CD4-positive, alpha-beta T cell (primary cell): ENCODE measurements around the gene RNU6-1. TPM values are rescaled to one million over a fixed set of nuclear protein-coding genes. Genes with fewer than 3 reads are reported as not detected.

Experiments used
- ATAC-seq: fragments of 200-7000 bp; cut with Tn5 transposase; one replicate; pipeline ENCODE4 v1.10.0; 2022; ENCODE audit warnings: mild to moderate bottlenecking; ENCODE audit not compliant: poor library complexity
- CTCF ChIA-PET: fragments of 350-600 bp; sonication (Branson Sonifier 250); formaldehyde crosslinking; loops from one replicate; lab custom pipeline; 2021; ENCODE audit warnings: antibody characterized with exemption, inconsistent platforms; lab: Charles Lee
- POLR2A ChIA-PET: fragments of 350-600 bp; sonication (Branson Sonifier 250); formaldehyde crosslinking; loops from one replicate; lab custom pipeline; 2021; ENCODE audit warnings: antibody characterized with exemption, inconsistent platforms; lab: Charles Lee
- DNase-seq, 14 experiments: peaks; one replicate each; pipeline ENCODE4 v3.0.0-alpha.2; 2013 to 2020; ENCODE audit warnings: mixed read lengths in 2 of 14
- H3K27ac ChIP-seq, 2 donors: one replicate each; pipeline versions ENCODE4 v1.5.1 to v1.7.0; 2013; ENCODE audit warnings: low read length in 2 of 2, low read depth in 1 of 2, mild to moderate bottlenecking in 1 of 2
- H3K27me3 ChIP-seq, 2 experiments: 1 replicate in 1 of 2; 2 replicates in 1 of 2; pipeline versions ENCODE4 v1.6.1 to v1.7.0; 2013; ENCODE audit warnings: low read length in 2 of 2, control low read depth in 1 of 2, mild to moderate bottlenecking in 1 of 2, moderate library complexity in 1 of 2; ENCODE audit not compliant: insufficient read depth in 2 of 2, control insufficient read depth in 1 of 2
- H3K36me3 ChIP-seq: one replicate; pipeline ENCODE4 v1.6.1; 2013; ENCODE audit warnings: low read length, control low read depth; ENCODE audit not compliant: insufficient read depth
- H3K4me1 ChIP-seq: one replicate; pipeline ENCODE4 v1.6.1; 2013; ENCODE audit warnings: low read length, control low read depth; ENCODE audit not compliant: insufficient read depth
- H3K4me3 ChIP-seq: one replicate; pipeline ENCODE4 v1.5.1; 2013; ENCODE audit warnings: mild to moderate bottlenecking, low read length, moderate library complexity
- H3K9me3 ChIP-seq, 2 experiments: 1 replicate in 1 of 2; 2 replicates in 1 of 2; pipeline versions ENCODE4 v1.6.1 to v1.7.0; 2013; ENCODE audit warnings: low read length in 2 of 2, mild to moderate bottlenecking in 2 of 2, control low read depth in 1 of 2, moderate library complexity in 1 of 2; ENCODE audit not compliant: control insufficient read depth in 1 of 2, insufficient read depth in 1 of 2
- H3K27ac Mint-ChIP-seq: one replicate; pipeline ENCODE4 v1.8.0; 2020; ENCODE audit warnings: mixed read lengths
- H3K27me3 Mint-ChIP-seq: one replicate; pipeline ENCODE4 v1.8.0; 2021; ENCODE audit warnings: mixed read lengths
- H3K36me3 Mint-ChIP-seq: one replicate; pipeline ENCODE4 v1.8.0; 2021; ENCODE audit warnings: low read depth, mixed read lengths
- H3K4me1 Mint-ChIP-seq: one replicate; pipeline ENCODE4 v1.8.0; 2021; ENCODE audit warnings: low read depth, mixed read lengths
- H3K4me3 Mint-ChIP-seq: one replicate; pipeline ENCODE4 v1.8.0; 2020; ENCODE audit warnings: mild to moderate bottlenecking, mixed read lengths
- H3K9me3 Mint-ChIP-seq: one replicate; pipeline ENCODE4 v1.8.0; 2020; ENCODE audit warnings: mixed read lengths
- intact Hi-C, 2 experiments: fragments of 100-400 bp; cut with DNase I in 1 of 2; cut with micrococcal nuclease in 1 of 2; formaldehyde crosslinking; loops; one replicate each; pipeline versions ENCODE4 v1.15.1 to v1.9.0; 2023 to 2025; cut with DNase I, micrococcal nuclease
- total RNA-seq, 174 experiments: library from RNA in 2 of 174; stranded (reverse) in 2 of 174; gene quantifications; one replicate each; pipeline ENCODE4 v1.2.3 and lab custom pipeline; 2021 to 2026
- TF ChIP-seq, protein P1 (sequence below): fragments of 200-600 bp; IDR thresholded peaks from one replicate; pipeline ENCODE4 v1.8.0; 2022; ENCODE audit warnings: antibody characterized with exemption, mild to moderate bottlenecking

RNU6-1 gene
- total RNA-seq, 2 experiments from 2014 or later: not detected

DNA sequence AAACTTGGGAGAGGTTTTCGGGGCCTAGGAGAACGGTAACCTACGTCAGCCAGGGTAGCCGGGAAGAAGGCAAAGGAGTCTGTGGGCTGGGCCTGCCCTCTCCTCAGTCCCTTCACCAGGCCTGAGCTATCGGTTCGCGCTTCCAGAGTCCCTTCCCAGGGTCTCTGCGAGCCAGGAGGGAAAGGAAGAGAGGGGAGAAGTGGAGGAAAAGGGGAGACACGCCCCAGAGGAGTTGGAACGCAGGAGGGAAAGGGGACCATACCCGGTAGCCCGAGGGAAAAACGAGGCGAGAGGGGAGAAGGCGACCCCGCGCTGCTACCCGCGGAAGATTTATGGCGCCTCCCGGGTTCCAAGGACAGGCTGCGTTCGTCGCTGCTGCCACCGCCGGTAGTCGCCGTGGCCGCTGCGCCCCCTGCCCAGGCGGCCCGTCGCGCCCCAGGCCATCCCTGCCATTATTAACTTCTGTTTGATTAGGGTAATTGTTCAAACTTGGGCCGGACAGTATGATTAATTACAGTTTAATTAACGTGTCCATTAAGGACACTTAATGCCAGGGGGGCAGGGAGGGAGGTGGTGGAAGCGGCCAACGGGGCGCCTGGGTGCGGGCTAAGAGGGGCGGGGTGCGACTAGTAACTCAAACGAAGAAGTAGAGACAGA lies 17.9 kb downstream of the RNU6-1 start:
- Mint-ChIP-seq H3K9me3 (no peaks in the 10 kb centered on the region), H3K36me3 (no peaks in the 10 kb centered on the region), H3K4me3 (peak overlapping the region; percentile 74), H3K4me1 (peaks cover 56% of the 10 kb centered on the region), H3K27me3 (peaks cover 91% of the 10 kb centered on the region), H3K27ac (no peak overlapping the region)
- POLR2A ChIA-PET: interaction anchor here (1.3 kb wide), 1 partner anchor 37 kb away, joined by 6 read pairs; no protein-coding TSS in a partner anchor
- no peak overlapping the region for H3K27ac ChIP-seq
- no peaks in the 10 kb centered on the region for H3K36me3 ChIP-seq
- ATAC-seq: no peak
- DNase-seq: no peak
- H3K27me3 ChIP-seq: peaks cover 79 to 80% of the 10 kb centered on the region in 2 experiments
- CTCF ChIA-PET: no interaction called here
- intact Hi-C loops: no loop called here
- H3K9me3 ChIP-seq: peaks cover 0 to 59% of the 10 kb centered on the region in 2 experiments
- TF ChIP-seq, protein P1, sequence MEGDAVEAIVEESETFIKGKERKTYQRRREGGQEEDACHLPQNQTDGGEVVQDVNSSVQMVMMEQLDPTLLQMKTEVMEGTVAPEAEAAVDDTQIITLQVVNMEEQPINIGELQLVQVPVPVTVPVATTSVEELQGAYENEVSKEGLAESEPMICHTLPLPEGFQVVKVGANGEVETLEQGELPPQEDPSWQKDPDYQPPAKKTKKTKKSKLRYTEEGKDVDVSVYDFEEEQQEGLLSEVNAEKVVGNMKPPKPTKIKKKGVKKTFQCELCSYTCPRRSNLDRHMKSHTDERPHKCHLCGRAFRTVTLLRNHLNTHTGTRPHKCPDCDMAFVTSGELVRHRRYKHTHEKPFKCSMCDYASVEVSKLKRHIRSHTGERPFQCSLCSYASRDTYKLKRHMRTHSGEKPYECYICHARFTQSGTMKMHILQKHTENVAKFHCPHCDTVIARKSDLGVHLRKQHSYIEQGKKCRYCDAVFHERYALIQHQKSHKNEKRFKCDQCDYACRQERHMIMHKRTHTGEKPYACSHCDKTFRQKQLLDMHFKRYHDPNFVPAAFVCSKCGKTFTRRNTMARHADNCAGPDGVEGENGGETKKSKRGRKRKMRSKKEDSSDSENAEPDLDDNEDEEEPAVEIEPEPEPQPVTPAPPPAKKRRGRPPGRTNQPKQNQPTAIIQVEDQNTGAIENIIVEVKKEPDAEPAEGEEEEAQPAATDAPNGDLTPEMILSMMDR: no peak
- peaks cover 64% of the 10 kb centered on the region for H3K4me1 ChIP-seq
- no peak overlapping the region for H3K4me3 ChIP-seq

DNA sequence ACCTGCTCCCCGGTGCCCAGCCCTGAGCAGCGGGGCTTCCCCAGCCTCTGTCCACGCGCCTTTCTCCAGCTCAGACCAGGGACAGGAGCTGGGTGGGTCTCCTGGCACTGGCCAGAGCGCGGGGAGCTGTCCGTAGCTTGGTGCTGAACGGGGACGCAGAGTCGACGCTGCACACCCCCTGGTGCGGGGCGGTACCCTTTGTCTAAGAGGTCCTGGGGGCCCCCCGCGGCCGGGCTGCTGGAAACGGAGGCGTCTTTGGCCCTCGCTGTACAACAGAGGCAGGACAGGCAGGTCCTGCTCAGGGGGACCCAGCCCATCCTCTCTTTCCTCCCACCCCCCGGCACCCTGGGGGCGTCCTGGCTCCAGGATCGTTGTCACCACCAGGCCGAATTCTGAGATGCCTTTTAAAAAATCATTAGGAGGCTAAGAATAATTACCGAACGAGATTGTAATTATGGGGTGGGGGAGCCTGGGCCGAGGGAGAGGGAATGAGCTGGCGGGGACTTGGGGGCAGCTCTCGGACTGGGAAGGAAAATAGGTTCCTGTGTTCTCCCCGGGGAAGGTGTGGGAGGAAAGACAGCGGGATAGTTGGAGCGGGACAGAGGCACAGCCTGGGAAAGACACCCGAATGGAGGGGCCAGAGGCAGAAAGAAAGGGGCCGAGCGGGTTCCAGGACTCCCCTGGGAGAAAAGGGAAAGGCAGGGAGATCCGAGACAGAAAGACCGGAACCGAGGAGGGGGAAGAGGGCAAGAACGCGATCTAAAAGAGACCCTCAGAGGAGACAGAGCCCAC lies 18.7 kb downstream of the RNU6-1 start:
- Histone ChIP-seq H3K36me3 (no peaks in the 10 kb centered on the region), H3K9me3 (peaks cover 0 to 55% of the 10 kb centered on the region in 2 experiments), H3K4me1 (peaks cover 57% of the 10 kb centered on the region), H3K27me3 (peaks cover 72 to 79% of the 10 kb centered on the region in 2 experiments), H3K27ac (no peak overlapping the region), H3K4me3 (no peak overlapping the region)
- Mint-ChIP-seq H3K36me3 (no peaks in the 10 kb centered on the region), H3K4me1 (peaks cover 52% of the 10 kb centered on the region), H3K4me3 (peak overlapping the region; percentile 74), H3K27me3 (peaks cover 94% of the 10 kb centered on the region), H3K27ac (no peak overlapping the region), H3K9me3 (no peaks in the 10 kb centered on the region)
- ChIA-PET POLR2A (interaction anchor here (0.9 to 1.3 kb wide), 2 partner anchors 20 to 36 kb away, joined by 4 to 6 read pairs; no protein-coding TSS in a partner anchor), CTCF (no interaction called here)
- peak in 3 of 14 experiments; percentile 32 to 60 (median 58) for DNase-seq
- intact Hi-C loops: no loop called here
- TF ChIP-seq, protein P1: no peak
- peak; percentile 72 for ATAC-seq

DNA sequence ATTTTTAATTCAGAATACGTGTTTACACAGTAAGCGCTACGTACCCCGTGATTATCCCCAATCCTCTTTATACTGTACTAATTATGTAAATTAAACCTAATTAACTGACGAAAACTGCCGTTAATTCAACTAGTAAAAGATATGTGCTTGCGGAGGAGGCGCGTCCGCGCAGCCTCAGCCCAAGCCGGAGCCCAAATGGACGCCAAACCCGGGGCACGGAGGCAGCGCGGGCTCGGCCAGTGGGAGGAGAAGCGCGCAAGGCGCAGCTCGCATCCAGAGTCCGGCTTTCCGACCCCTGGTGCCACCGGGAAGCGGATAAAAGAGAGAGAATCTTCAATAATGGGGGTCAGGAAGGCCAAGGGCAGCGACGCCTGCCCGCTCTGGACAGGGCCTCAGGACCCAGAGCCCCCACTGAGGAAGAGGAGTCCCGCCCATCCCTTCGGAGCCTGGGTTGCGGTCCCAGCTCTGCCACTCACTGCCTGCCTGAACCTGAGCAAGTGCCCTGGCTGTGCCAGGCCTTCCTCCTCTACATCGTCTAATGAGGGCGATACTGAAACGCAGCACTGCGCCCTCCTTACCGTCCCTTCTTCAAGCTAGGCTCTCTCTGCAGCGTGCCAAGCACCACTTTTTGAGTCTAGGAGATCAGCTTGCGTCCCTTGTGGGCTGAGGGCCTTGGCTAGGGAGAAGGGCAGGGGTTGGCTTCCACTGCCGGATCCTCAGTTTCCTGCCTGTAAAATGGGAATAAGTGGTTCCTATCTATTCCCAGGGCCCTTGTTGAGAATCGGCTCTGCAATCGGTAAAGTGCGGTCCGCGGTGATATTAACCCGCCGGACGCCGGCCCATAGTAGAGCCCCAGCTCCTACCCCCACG lies 19.5 kb downstream of the RNU6-1 start:
- no peaks in the 10 kb centered on the region for H3K36me3 ChIP-seq
- H3K27me3 ChIP-seq: peaks cover 68 to 71% of the 10 kb centered on the region in 2 experiments
- Mint-ChIP-seq H3K4me1 (peaks cover 44% of the 10 kb centered on the region), H3K4me3 (no peak overlapping the region), H3K36me3 (no peaks in the 10 kb centered on the region), H3K27ac (no peak overlapping the region), H3K9me3 (no peaks in the 10 kb centered on the region), H3K27me3 (peaks cover 87% of the 10 kb centered on the region)
- POLR2A ChIA-PET: interaction anchor here (0.9 to 1.3 kb wide), 2 partner anchors 20 to 35 kb away, joined by 4 to 6 read pairs; no protein-coding TSS in a partner anchor
- CTCF ChIA-PET: no interaction called here
- no peak for DNase-seq
- no peak overlapping the region for H3K27ac ChIP-seq
- TF ChIP-seq, protein P1: no peak
- no peak for ATAC-seq
- H3K9me3 ChIP-seq: peaks cover 0 to 51% of the 10 kb centered on the region in 2 experiments
- peaks cover 49% of the 10 kb centered on the region for H3K4me1 ChIP-seq
- no peak overlapping the region for H3K4me3 ChIP-seq
- intact Hi-C loops: no loop called here
